H9 (cell line): Measurements from ENCODE around the gene FAR1. TPM values are rescaled to one million over a fixed set of nuclear protein-coding genes. Genes with fewer than 3 reads are reported as not detected.

ENCODE experiments used
- DNase-seq: peaks from one replicate; pipeline ENCODE4 v3.0.0-alpha.2; 2017
- H2AFZ ChIP-seq: one replicate; pipeline ENCODE4 v1.6.1; 2013; ENCODE audit warnings: mild to moderate bottlenecking, low read length, control low read depth, moderate library complexity
- H2AK5ac ChIP-seq: 2 replicates; pipeline ENCODE4 v1.6.1; 2013; ENCODE audit warnings: low read length, control low read depth, mixed read lengths; ENCODE audit not compliant: insufficient read length
- H2BK120ac ChIP-seq: one replicate; pipeline ENCODE4 v1.6.1; 2013; ENCODE audit warnings: low read depth, mild to moderate bottlenecking, low read length, control low read depth, inconsistent platforms; ENCODE audit not compliant: poor library complexity, severe bottlenecking
- H2BK12ac ChIP-seq: 2 replicates; pipeline ENCODE4 v1.6.1; 2013; ENCODE audit warnings: low read length, control low read depth, mixed read lengths, low read depth; ENCODE audit not compliant: insufficient read length
- H2BK15ac ChIP-seq: 2 replicates; pipeline ENCODE4 v1.6.1; 2013; ENCODE audit warnings: low read depth, low read length, control low read depth
- H2BK20ac ChIP-seq: one replicate; pipeline ENCODE4 v1.6.1; 2013; ENCODE audit warnings: low read depth, mild to moderate bottlenecking, low read length, control low read depth, inconsistent platforms; ENCODE audit not compliant: poor library complexity, severe bottlenecking
- H2BK5ac ChIP-seq: 2 replicates; pipeline ENCODE4 v1.6.1; 2013; ENCODE audit warnings: low read length, control low read depth, mixed read lengths; ENCODE audit not compliant: insufficient read length
- H3K14ac ChIP-seq: 2 replicates; pipeline ENCODE4 v1.6.1; 2013; ENCODE audit warnings: low read length, control low read depth; ENCODE audit not compliant: insufficient read depth
- H3K18ac ChIP-seq: 2 replicates; pipeline ENCODE4 v1.6.1; 2013; ENCODE audit warnings: low read depth, mild to moderate bottlenecking, mixed read lengths, low read length, control low read depth; ENCODE audit not compliant: insufficient read length
- H3K23ac ChIP-seq: 2 replicates; pipeline ENCODE4 v1.6.1; 2013; ENCODE audit warnings: low read length, control low read depth, mixed read lengths, low read depth; ENCODE audit not compliant: insufficient read length
- H3K23me2 ChIP-seq: 2 replicates; pipeline ENCODE4 v1.6.1; 2013; ENCODE audit warnings: low read depth, mild to moderate bottlenecking, mixed read lengths, low read length, control low read depth; ENCODE audit not compliant: insufficient read length, poor library complexity, severe bottlenecking
- H3K27ac ChIP-seq: 2 replicates; pipeline ENCODE4 v1.5.1; 2013; ENCODE audit warnings: low read length, control low read depth, mixed read lengths, low read depth; ENCODE audit not compliant: insufficient read length
- H3K27me3 ChIP-seq: 2 replicates; pipeline ENCODE4 v1.6.1; 2013; ENCODE audit warnings: low read length, control low read depth, inconsistent platforms; ENCODE audit not compliant: insufficient read depth
- H3K4ac ChIP-seq: 2 replicates; pipeline ENCODE4 v1.6.1; 2013; ENCODE audit warnings: low read depth, mild to moderate bottlenecking, control low read depth, inconsistent platforms, low read length, moderate library complexity
- H3K4me1 ChIP-seq: 2 replicates; pipeline ENCODE4 v1.6.1; 2013; ENCODE audit warnings: low read length, control low read depth, inconsistent platforms; ENCODE audit not compliant: insufficient read depth
- H3K4me2 ChIP-seq: 2 replicates; pipeline ENCODE4 v1.6.1; 2013; ENCODE audit warnings: low read length, control low read depth, mixed read lengths; ENCODE audit not compliant: insufficient read length, insufficient read depth
- H3K56ac ChIP-seq: 2 replicates; pipeline ENCODE4 v1.6.1; 2013; ENCODE audit warnings: low read depth, mild to moderate bottlenecking, mixed read lengths, low read length, control low read depth; ENCODE audit not compliant: insufficient read length
- H3K79me1 ChIP-seq: 2 replicates; pipeline ENCODE4 v1.6.1; 2013; ENCODE audit warnings: low read depth, mild to moderate bottlenecking, moderate library complexity, low read length, control low read depth, inconsistent platforms; ENCODE audit not compliant: insufficient read depth, poor library complexity, severe bottlenecking
- H3K79me2 ChIP-seq: 2 replicates; pipeline ENCODE4 v1.6.1; 2013; ENCODE audit warnings: low read length, control low read depth, inconsistent platforms; ENCODE audit not compliant: insufficient read depth
- H3K9ac ChIP-seq: 2 replicates; pipeline ENCODE4 v1.6.1; 2013; ENCODE audit warnings: low read length, control low read depth, mixed read lengths; ENCODE audit not compliant: insufficient read length; ENCODE audit errors: extremely low read depth
- H3K9me3 ChIP-seq: one replicate; pipeline ENCODE4 v1.6.1; 2013; ENCODE audit warnings: low read depth, low read length, inconsistent platforms; ENCODE audit not compliant: control insufficient read depth
- H3T11ph ChIP-seq: one replicate; pipeline ENCODE4 v1.6.1; 2013; ENCODE audit warnings: mild to moderate bottlenecking, low read length, control low read depth, inconsistent platforms
- H4K20me1 ChIP-seq: one replicate; pipeline ENCODE4 v1.6.1; 2013; ENCODE audit not compliant: control insufficient read depth, insufficient read length, insufficient read depth
- H4K5ac ChIP-seq: 2 replicates; pipeline ENCODE4 v1.6.1; 2013; ENCODE audit warnings: low read depth, mild to moderate bottlenecking, mixed read lengths, low read length, control low read depth; ENCODE audit not compliant: insufficient read length
- H4K8ac ChIP-seq: replicated peaks from 2 replicates; pipeline ENCODE4 v1.6.1; 2013; ENCODE audit warnings: low read length, control low read depth, mixed read lengths, low read depth; ENCODE audit not compliant: insufficient read length
- H4K91ac ChIP-seq: 2 replicates; pipeline ENCODE4 v1.6.1; 2013; ENCODE audit warnings: low read depth, mild to moderate bottlenecking, moderate library complexity, mixed read lengths, low read length, control low read depth; ENCODE audit not compliant: insufficient read length
- H3K27ac Mint-ChIP-seq, 3 experiments: 2 replicates in 2 of 3; 3 replicates in 1 of 3; pipeline ENCODE4 v1.8.0; 2020 to 2021; ENCODE audit warnings: mixed read lengths in 3 of 3, mild to moderate bottlenecking in 1 of 3, moderate library complexity in 1 of 3
- H3K27me3 Mint-ChIP-seq: 2 replicates; pipeline ENCODE4 v1.8.0; 2021; ENCODE audit warnings: low read depth, mild to moderate bottlenecking, moderate library complexity, mixed read lengths
- H3K36me3 Mint-ChIP-seq, 3 experiments: 2 replicates in 2 of 3; 3 replicates in 1 of 3; pipeline ENCODE4 v1.8.0; 2020 to 2021; ENCODE audit warnings: low read depth in 3 of 3, mixed read lengths in 3 of 3; ENCODE audit not compliant: insufficient read depth in 1 of 3
- H3K4me1 Mint-ChIP-seq, 2 experiments: 2 replicates each; pipeline ENCODE4 v1.8.0; 2020; ENCODE audit warnings: mixed read lengths in 2 of 2
- H3K4me3 Mint-ChIP-seq, 2 experiments: 2 replicates in 1 of 2; 3 replicates in 1 of 2; pipeline ENCODE4 v1.8.0; 2020 to 2021; ENCODE audit warnings: mild to moderate bottlenecking in 2 of 2, mixed read lengths in 2 of 2, moderate library complexity in 1 of 2
- H3K9me3 Mint-ChIP-seq, 2 experiments: 2 replicates in 1 of 2; 3 replicates in 1 of 2; pipeline ENCODE4 v1.8.0; 2020; ENCODE audit warnings: mild to moderate bottlenecking in 2 of 2, mixed read lengths in 2 of 2, moderate library complexity in 1 of 2
- CTCF ChIP-seq: fragments of 200-600 bp; sonication (generic); conservative IDR thresholded peaks from 3 replicates; pipeline ENCODE4 v1.8.0; 2021; ENCODE audit warnings: antibody characterized with exemption, mild to moderate bottlenecking
- WGBS: extraction: QIAGEN DNeasy Blood & Tissue Kit; methylation state at CpG from one replicate; pipeline ENCODE4 v1.1.7; 2013; ENCODE audit warnings: missing lambda C conversion rate, low lambda C conversion rate, mixed read lengths; ENCODE audit not compliant: insufficient read length; ENCODE audit errors: extremely low coverage; 5-methylcytosine and 5-hydroxymethylcytosine counted together
- total RNA-seq: library from RNA; stranded (reverse); gene quantifications from 2 replicates; pipeline ENCODE4 v1.2.1, GENCODE V29; 2021

The FAR1 gene
- total RNA-seq, 1 experiment from 2014 or later = 72.5 TPM

GRCh38 chr11:13629779-13630178 is 38.7 kb upstream of the FAR1 start:
- TF ChIP-seq CTCF = no peak
- H3K4me3 Mint-ChIP-seq = no peak overlapping the region
- no peak overlapping the region for H2BK5ac ChIP-seq
- peaks cover 0 to 14% (median 2%) of the 10 kb centered on the region in 3 experiments; a peak in 1 of 7 replicates for H3K36me3 Mint-ChIP-seq
- no peak overlapping the region for H3K23ac ChIP-seq
- H3K9me3 ChIP-seq = no peaks in the 10 kb centered on the region
- no peak overlapping the region for H3K9ac ChIP-seq
- DNase-seq = no peak
- no peak overlapping the region for H3T11ph ChIP-seq
- peaks cover 1% of the 10 kb centered on the region; the same call in 1 of the 2 replicates for H3K27me3 Mint-ChIP-seq
- no peak overlapping the region for H2BK15ac ChIP-seq
- H3K56ac ChIP-seq = no peak overlapping the region
- no peak overlapping the region for H4K8ac ChIP-seq
- no peaks in the 10 kb centered on the region for H3K4me1 Mint-ChIP-seq
- no CpG with 5 or more reads among the region's 1 CpG for WGBS
- H3K27ac ChIP-seq = no peak overlapping the region
- no peak overlapping the region for H4K5ac ChIP-seq
- H2BK20ac ChIP-seq = no peak overlapping the region
- H2AK5ac ChIP-seq = no peak overlapping the region
- H3K23me2 ChIP-seq = no peaks in the 10 kb centered on the region
- H3K27ac Mint-ChIP-seq = no peak overlapping the region
- H2BK120ac ChIP-seq = no peak overlapping the region
- no peak overlapping the region for H3K14ac ChIP-seq
- no peak overlapping the region for H2BK12ac ChIP-seq
- no peak overlapping the region for H3K4me2 ChIP-seq
- H2AFZ ChIP-seq = no peak overlapping the region
- H3K79me1 ChIP-seq = no peaks in the 10 kb centered on the region
- no peak overlapping the region for H4K91ac ChIP-seq
- H3K9me3 Mint-ChIP-seq = peaks cover 21 to 33% of the 10 kb centered on the region in 2 experiments
- H3K4ac ChIP-seq = no peak overlapping the region
- no peaks in the 10 kb centered on the region for H3K79me2 ChIP-seq
- H3K27me3 ChIP-seq = no peaks in the 10 kb centered on the region
- H4K20me1 ChIP-seq = no peaks in the 10 kb centered on the region
- no peak overlapping the region for H3K18ac ChIP-seq
- H3K4me1 ChIP-seq = no peaks in the 10 kb centered on the region
